ENCODE results near the gene GDI1. TPM values are rescaled to one million over a fixed set of nuclear protein-coding genes. Genes with fewer than 3 reads are reported as not detected.

Gene GDI1
- total and polyA plus RNA-seq, 2 of the 8 experiments (the other 6 are each of a cell fraction or from before 2014, with no cell fraction given) = 83.1 to 136 TPM

GRCh38 chrX:154490021-154490413 lies 53.1 kb downstream of the GDI1 start:
- DNase-seq (ENCODE audit: low read depth in 1 of 2, low spot score in 2 of 2) (peak in 1 of 2 experiments; percentile 50), FAIRE-seq (no peak)
- peaks cover 0 to 3% (median 0%) of the 10 kb centered on the region in 4 experiments; a peak in 2 of 8 replicates for H3K36me3 ChIP-seq (ENCODE audit: control insufficient read depth in 2 of 4, insufficient read depth in 4 of 4, low read length in 3 of 4)
- CTCF ChIA-PET (ENCODE audit: partially characterized antibody) = interaction anchor here (1.4 to 2.7 kb wide), 5 partner anchors 15 to 117 kb away, joined by 3 to 14 read pairs (median 4); no protein-coding TSS in a partner anchor
- no peaks in the 10 kb centered on the region; a peak in 1 of 7 replicates for H3K27me3 ChIP-seq (replicated peaks in 1 of 4; ENCODE audit: control insufficient read depth in 3 of 4, extremely low read depth in 1 of 4, insufficient read depth in 3 of 4, low read length in 3 of 4)
- no peak overlapping the region for H4K91ac ChIP-seq (replicated peaks; ENCODE audit: insufficient read length, low read length)
- H2BK5ac ChIP-seq (ENCODE audit: low read depth, low read length) = no peak overlapping the region
- H3K4ac ChIP-seq (replicated peaks; ENCODE audit: insufficient read length, low read depth, low read length) = no peak overlapping the region
- no peak overlapping the region for H3K56ac ChIP-seq (replicated peaks; ENCODE audit: insufficient read length, low read depth, low read length)
- H2AK5ac ChIP-seq (ENCODE audit: low read depth, low read length) = no peak overlapping the region
- peak overlapping the region; percentile 69 to 72 for H3K4me2 ChIP-seq (ENCODE audit: insufficient read depth in 1 of 2, low read depth in 2 of 2, low read length in 2 of 2)
- no peak overlapping the region for H2AFZ ChIP-seq (ENCODE audit: low read length)
- H3K23ac ChIP-seq (ENCODE audit: insufficient read length) = no peak overlapping the region
- no peak overlapping the region for H4K5ac ChIP-seq (ENCODE audit: insufficient read length, low read depth, low read length)
- H3K27ac ChIP-seq (ENCODE audit: low read depth, low read length) = no peak overlapping the region
- no peak overlapping the region for H2BK120ac ChIP-seq (replicated peaks; ENCODE audit: low read depth, low read length)
- no peak overlapping the region for H3K18ac ChIP-seq (ENCODE audit: extremely low read depth, low read length)
- 35% methylated on average over 5 of the region's 19 CpGs; no CpG with 5 or more reads in 1 of the 2 experiments for WGBS, 2 experiments (ENCODE audit: extremely low coverage in 1 of 2, insufficient coverage in 1 of 2, insufficient read length in 1 of 2, insufficient replicate concordance in 2 of 2, low coverage in 1 of 2, low lambda C conversion rate in 2 of 2, missing lambda C conversion rate in 1 of 2)
- H3K9ac ChIP-seq (replicated peaks in 1 of 4; ENCODE audit: extremely low read depth in 1 of 4, low read depth in 3 of 4, low read length in 3 of 4) = peak overlapping the region in 2 of 4 experiments; percentile 2 to 50; a peak in 2 of 7 replicates
- no peak overlapping the region for H3K14ac ChIP-seq (ENCODE audit: insufficient read length)
- H3K23me2 ChIP-seq (ENCODE audit: low read depth, low read length) = no peaks in the 10 kb centered on the region; the same call in 1 of the 2 replicates
- H2BK15ac ChIP-seq (ENCODE audit: low read length) = no peak overlapping the region
- H3K79me2 ChIP-seq (ENCODE audit: control insufficient read depth in 1 of 2, insufficient read depth in 2 of 2, low read length in 2 of 2) = no peaks in the 10 kb centered on the region
- H4K8ac ChIP-seq (ENCODE audit: extremely low read depth, insufficient read depth, low read length) = no peak overlapping the region; the same call in 1 of the 2 replicates
- H4K20me1 ChIP-seq (replicated peaks in 1 of 2; ENCODE audit: control insufficient read depth in 1 of 2, insufficient read depth in 2 of 2, low read length in 2 of 2) = peaks cover 1 to 2% of the 10 kb centered on the region in 2 experiments
- H2BK12ac ChIP-seq (ENCODE audit: low read depth, low read length) = no peak overlapping the region
- H3K4me1 ChIP-seq (replicated peaks in 1 of 4; ENCODE audit: control insufficient read depth in 3 of 4, insufficient read depth in 4 of 4, low read length in 3 of 4) = peaks cover 0 to 12% (median 3%) of the 10 kb centered on the region in 4 experiments; a peak in 4 of 7 replicates
- no peaks in the 10 kb centered on the region for H3K79me1 ChIP-seq (ENCODE audit: low read depth, low read length)
- no peaks in the 10 kb centered on the region for H3K9me3 ChIP-seq (ENCODE audit: insufficient read depth in 2 of 2, low read depth in 1 of 2, low read length in 1 of 2)
- POLR2A ChIA-PET (ENCODE audit: partially characterized antibody) = interaction anchor here (0.6 to 1.9 kb wide), 14 partner anchors 9 to 459 kb away, joined by 3 to 7 read pairs (median 4); partner anchors contain the start of genes DNASE1L1 and IKBKG
- H3K4me3 ChIP-seq (ENCODE audit: extremely low read depth in 1 of 4, insufficient read depth in 2 of 4, low read depth in 3 of 4, low read length in 4 of 4) = peak overlapping the region; percentile 33 to 63 (median 37); a peak in 7 of 8 replicates
- no peak overlapping the region for H2BK20ac ChIP-seq (ENCODE audit: low read length)
- TF ChIP-seq TBP (IDR thresholded peaks at IDR 0.05; ENCODE audit: low read depth, low read length) (no peak), JUND (IDR thresholded peaks at IDR 0.05; ENCODE audit: low read length) (no peak), HDAC2 (IDR thresholded peaks at IDR 0.05; ENCODE audit: borderline replicate concordance in 1 of 2, low read depth in 2 of 2, low read length in 2 of 2) (no peak), ATF2 (IDR thresholded peaks at IDR 0.05; ENCODE audit: low read length) (no peak), BACH1 (IDR thresholded peaks at IDR 0.05; ENCODE audit: low read length) (no peak), RXRA (IDR thresholded peaks at IDR 0.05; ENCODE audit: insufficient read depth, low read depth, low read length) (no peak), SAP30 (IDR thresholded peaks at IDR 0.05; ENCODE audit: insufficient read depth, insufficient replicate concordance, low read length) (no peak), ATF3 (IDR thresholded peaks at IDR 0.05; ENCODE audit: insufficient read depth, low read depth, low read length) (no peak), EZH2 (IDR thresholded peaks at IDR 0.05; ENCODE audit: low read depth, low read length, severe bottlenecking) (no peak), RFX5 (IDR thresholded peaks at IDR 0.05; ENCODE audit: borderline replicate concordance, low read depth, low read length) (no peak)

Measured in H1 (cell line).